ENCODE results near the gene PMF1. TPM values are rescaled to one million over a fixed set of nuclear protein-coding genes. Genes with fewer than 3 reads are reported as not detected.
"Not testable (repeated sequence)": the region's sequence is repeated elsewhere in the genome, so short reads cannot be mapped to it uniquely, and the experiment has no call there.

PMF1 gene
- total RNA-seq, 2 donors from 2014 or later: 26.4 to 33.2 TPM

GRCh38 chr1:156190265-156190664 lies 22.5 kb upstream of the PMF1 start:
- not testable (repeated sequence) for H3K27ac ChIP-seq; DNase-seq (ENCODE audit: low spot score); H3K9me3 ChIP-seq; H3K36me3 ChIP-seq; H3K27me3 ChIP-seq (replicated peaks; ENCODE audit: insufficient read depth); H3K4me3 ChIP-seq; ATAC-seq (ENCODE audit: insufficient number of reproducible peaks, low FRiP score, low read depth)
- H3K4me1 ChIP-seq (ENCODE audit: control insufficient read depth in 1 of 2, low read depth in 2 of 2): peaks cover 4 to 17% of the 10 kb centered on the region in 2 donors

- Histone ChIP-seq H3K27ac (no peak overlapping the region), H3K4me1 (ENCODE audit: control insufficient read depth in 1 of 2, low read depth in 2 of 2) (peaks cover 4 to 20% of the 10 kb centered on the region in 2 donors), H3K27me3 (replicated peaks; ENCODE audit: insufficient read depth) (no peaks in the 10 kb centered on the region), H3K36me3 (peaks cover 6% of the 10 kb centered on the region), H3K4me3 (no peak overlapping the region), H3K9me3 (no peaks in the 10 kb centered on the region)
- DNase-seq (ENCODE audit: low spot score) (no peak), ATAC-seq (ENCODE audit: insufficient number of reproducible peaks, low FRiP score, low read depth) (no peak)
- no peak for TF ChIP-seq CTCF (IDR thresholded peaks at IDR 0.05)
Observed at GRCh38 chr1:156191292-156191964, 21.4 kb upstream of the PMF1 start.

- no peak for DNase-seq (ENCODE audit: low spot score)
- TF ChIP-seq CTCF (IDR thresholded peaks at IDR 0.05): no peak
- Histone ChIP-seq H3K4me3 (peak overlapping the region; percentile 79), H3K9me3 (no peaks in the 10 kb centered on the region), H3K27me3 (replicated peaks; ENCODE audit: insufficient read depth) (no peaks in the 10 kb centered on the region), H3K36me3 (peaks cover 8% of the 10 kb centered on the region), H3K27ac (peak overlapping the region; percentile 68 to 77), H3K4me1 (ENCODE audit: control insufficient read depth in 1 of 2, low read depth in 2 of 2) (peaks cover 4 to 20% of the 10 kb centered on the region in 2 donors)
- no peak for ATAC-seq (ENCODE audit: insufficient number of reproducible peaks, low FRiP score, low read depth)
Observed at GRCh38 chr1:156193208-156193487, 19.7 kb upstream of the PMF1 start.

GRCh38 chr1:156193488-156194299 lies 19.1 kb upstream of the PMF1 start, which contains the start of gene SLC25A44:
Gene SLC25A44, plus strand, starts transcription at chr1:156194104. Its CDS starts 5,744 bp downstream, at chr1:156199848.
- DNase-seq (ENCODE audit: low spot score) (peak; percentile 83), ATAC-seq (ENCODE audit: insufficient number of reproducible peaks, low FRiP score, low read depth) (peak; percentile 99)
- peaks cover 8% of the 10 kb centered on the region for H3K36me3 ChIP-seq
- no peaks in the 10 kb centered on the region for H3K9me3 ChIP-seq
- H3K27me3 ChIP-seq (replicated peaks; ENCODE audit: insufficient read depth): no peaks in the 10 kb centered on the region
- peak within 1 kb of the TSS; percentile 79 for H3K4me3 ChIP-seq
- TF ChIP-seq CTCF (IDR thresholded peaks at IDR 0.05): peak; percentile 31
- peaks cover 4 to 20% of the 10 kb centered on the region in 2 donors for H3K4me1 ChIP-seq (ENCODE audit: control insufficient read depth in 1 of 2, low read depth in 2 of 2)
- peak within 1 kb of the TSS; percentile 68 to 77 for H3K27ac ChIP-seq

GRCh38 chr1:156194300-156194652 lies 18.5 kb upstream of the PMF1 start:
- no peak for DNase-seq (ENCODE audit: low spot score)
- ATAC-seq (ENCODE audit: insufficient number of reproducible peaks, low FRiP score, low read depth): peak; percentile 4
- H3K36me3 ChIP-seq: peaks cover 8% of the 10 kb centered on the region
- H3K4me3 ChIP-seq: peak overlapping the region; percentile 79
- H3K27ac ChIP-seq: peak overlapping the region; percentile 68 to 76
- TF ChIP-seq CTCF (IDR thresholded peaks at IDR 0.05): no peak
- peaks cover 4 to 20% of the 10 kb centered on the region in 2 donors for H3K4me1 ChIP-seq (ENCODE audit: control insufficient read depth in 1 of 2, low read depth in 2 of 2)
- no peaks in the 10 kb centered on the region for H3K9me3 ChIP-seq
- no peaks in the 10 kb centered on the region for H3K27me3 ChIP-seq (replicated peaks; ENCODE audit: insufficient read depth)

All from thoracic aorta (tissue), 2 donors.